Calu3 (cell line): ENCODE results near the gene TNFRSF4. TPM values are rescaled to one million over a fixed set of nuclear protein-coding genes. Genes with fewer than 3 reads are reported as not detected.

ENCODE experiments used
- BruUV-seq: library from RNA; stranded (reverse); fragments of 400-500 nt; replicated peaks from 2 replicates; lab custom pipeline; 2021; lab: Mats Ljungman, UMichigan
- CTCF ChIA-PET: fragments of 300-600 bp; sonication (Branson Sonifier 250); formaldehyde crosslinking; loops from one replicate; lab custom pipeline; 2022; ENCODE audit warnings: antibody characterized with exemption; lab: Charles Lee
- DNase-seq: peaks from one replicate; pipeline ENCODE4 v3.0.0; 2022
- H3K27ac Mint-ChIP-seq: one replicate; pipeline ENCODE4 v1.8.0; 2022; ENCODE audit warnings: mixed read lengths; ENCODE audit not compliant: unreplicated experiment
- H3K27me3 Mint-ChIP-seq: one replicate; pipeline ENCODE4 v1.8.0; 2022; ENCODE audit warnings: mixed read lengths; ENCODE audit not compliant: unreplicated experiment
- H3K36me3 Mint-ChIP-seq: one replicate; pipeline ENCODE4 v1.8.0; 2022; ENCODE audit warnings: mild to moderate bottlenecking, moderate library complexity, mixed read lengths; ENCODE audit not compliant: insufficient read depth, unreplicated experiment
- H3K4me1 Mint-ChIP-seq: one replicate; pipeline ENCODE4 v1.8.0; 2022; ENCODE audit warnings: mild to moderate bottlenecking, low read depth, mixed read lengths; ENCODE audit not compliant: unreplicated experiment
- H3K4me3 Mint-ChIP-seq: one replicate; pipeline ENCODE4 v1.8.0; 2022; ENCODE audit warnings: mild to moderate bottlenecking, low read depth, moderate library complexity, mixed read lengths; ENCODE audit not compliant: unreplicated experiment
- H3K9me3 Mint-ChIP-seq: one replicate; pipeline ENCODE4 v1.8.0; 2022; ENCODE audit warnings: low read depth, mixed read lengths; ENCODE audit not compliant: unreplicated experiment
- intact Hi-C: fragments of 100-400 bp; cut with micrococcal nuclease; formaldehyde crosslinking; loops from one replicate; pipeline ENCODE4 v1.10.0; 2022; ENCODE audit not compliant: unreplicated experiment
- total RNA-seq: library from RNA; stranded (reverse); gene quantifications from 2 replicates; pipeline ENCODE4 v1.2.3, GENCODE V29; 2022
- TF ChIP-seq, protein P1 (sequence below): fragments of 200-600 bp; IDR thresholded peaks from one replicate; pipeline ENCODE4 v1.8.0; 2022; ENCODE audit warnings: antibody characterized with exemption; ENCODE audit not compliant: unreplicated experiment

Gene TNFRSF4
- total RNA-seq, 1 experiment from 2014 or later = not detected

- Mint-ChIP-seq H3K4me3 (no peak overlapping the region), H3K27me3 (no peaks in the 10 kb centered on the region), H3K27ac (no peak overlapping the region), H3K4me1 (no peaks in the 10 kb centered on the region), H3K9me3 (no peaks in the 10 kb centered on the region), H3K36me3 (peaks cover 47% of the 10 kb centered on the region)
- intact Hi-C loops = no loop called here
- BruUV-seq = no TSS peak
- no peak for DNase-seq
- CTCF ChIA-PET = interaction anchor here (1.2 kb wide), 1 partner anchor 67 kb away, joined by 3 read pairs; no protein-coding TSS in a partner anchor
- TF ChIP-seq, protein P1, sequence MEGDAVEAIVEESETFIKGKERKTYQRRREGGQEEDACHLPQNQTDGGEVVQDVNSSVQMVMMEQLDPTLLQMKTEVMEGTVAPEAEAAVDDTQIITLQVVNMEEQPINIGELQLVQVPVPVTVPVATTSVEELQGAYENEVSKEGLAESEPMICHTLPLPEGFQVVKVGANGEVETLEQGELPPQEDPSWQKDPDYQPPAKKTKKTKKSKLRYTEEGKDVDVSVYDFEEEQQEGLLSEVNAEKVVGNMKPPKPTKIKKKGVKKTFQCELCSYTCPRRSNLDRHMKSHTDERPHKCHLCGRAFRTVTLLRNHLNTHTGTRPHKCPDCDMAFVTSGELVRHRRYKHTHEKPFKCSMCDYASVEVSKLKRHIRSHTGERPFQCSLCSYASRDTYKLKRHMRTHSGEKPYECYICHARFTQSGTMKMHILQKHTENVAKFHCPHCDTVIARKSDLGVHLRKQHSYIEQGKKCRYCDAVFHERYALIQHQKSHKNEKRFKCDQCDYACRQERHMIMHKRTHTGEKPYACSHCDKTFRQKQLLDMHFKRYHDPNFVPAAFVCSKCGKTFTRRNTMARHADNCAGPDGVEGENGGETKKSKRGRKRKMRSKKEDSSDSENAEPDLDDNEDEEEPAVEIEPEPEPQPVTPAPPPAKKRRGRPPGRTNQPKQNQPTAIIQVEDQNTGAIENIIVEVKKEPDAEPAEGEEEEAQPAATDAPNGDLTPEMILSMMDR = no peak
Observed at GRCh38 chr1:1223891-1224290, 9.9 kb upstream of the TNFRSF4 start.

DNA sequence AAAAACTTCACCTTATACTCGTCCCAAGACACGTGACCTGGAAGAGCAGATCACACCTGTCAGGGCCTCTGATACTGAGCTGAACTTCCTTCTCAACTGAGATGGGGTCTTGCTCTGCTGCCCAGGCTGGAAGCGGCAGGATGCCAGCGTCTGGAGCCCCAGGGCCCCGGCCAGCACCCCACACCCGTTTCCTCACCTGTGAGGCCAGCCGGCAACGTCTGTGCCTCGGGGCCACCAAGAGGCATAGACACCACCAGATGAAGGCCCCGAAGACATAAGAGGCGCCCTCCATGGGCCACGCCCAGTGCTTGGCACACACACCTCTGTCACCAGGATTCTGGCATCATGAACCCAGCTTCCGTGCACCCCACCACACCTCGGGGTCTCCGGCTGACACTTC, 9.4 kb upstream of the TNFRSF4 start:
- intact Hi-C loops = no loop called here
- H3K9me3 Mint-ChIP-seq = no peaks in the 10 kb centered on the region
- CTCF ChIA-PET = no interaction called here
- H3K4me3 Mint-ChIP-seq = no peak overlapping the region
- TF ChIP-seq, protein P1 = no peak
- DNase-seq = no peak
- H3K4me1 Mint-ChIP-seq = no peaks in the 10 kb centered on the region
- peaks cover 47% of the 10 kb centered on the region for H3K36me3 Mint-ChIP-seq
- BruUV-seq = no TSS peak
- H3K27me3 Mint-ChIP-seq = no peaks in the 10 kb centered on the region
- no peak overlapping the region for H3K27ac Mint-ChIP-seq

GRCh38 chr1:1222575-1223225, 8.7 kb upstream of the TNFRSF4 start:
- Mint-ChIP-seq H3K27ac (no peak overlapping the region), H3K9me3 (no peaks in the 10 kb centered on the region), H3K4me3 (no peak overlapping the region), H3K27me3 (no peaks in the 10 kb centered on the region), H3K36me3 (peaks cover 47% of the 10 kb centered on the region), H3K4me1 (no peaks in the 10 kb centered on the region)
- intact Hi-C loops = no loop called here
- no TSS peak for BruUV-seq
- CTCF ChIA-PET = no interaction called here
- TF ChIP-seq, protein P1 = no peak
- DNase-seq = no peak

- DNase-seq = no peak
- CTCF ChIA-PET = no interaction called here
- H3K27ac Mint-ChIP-seq = no peak overlapping the region
- peaks cover 48% of the 10 kb centered on the region for H3K36me3 Mint-ChIP-seq
- no peaks in the 10 kb centered on the region for H3K9me3 Mint-ChIP-seq
- BruUV-seq = no TSS peak
- TF ChIP-seq, protein P1 = no peak
- H3K27me3 Mint-ChIP-seq = no peaks in the 10 kb centered on the region
- H3K4me1 Mint-ChIP-seq = no peaks in the 10 kb centered on the region
- no peak overlapping the region for H3K4me3 Mint-ChIP-seq
- intact Hi-C loops = no loop called here
Observed at GRCh38 chr1:1221887-1222574, 8.1 kb upstream of the TNFRSF4 start.
